Stimulated activated CD8-positive, alpha-beta memory T cell treated with anti-CD3 and anti-CD28 coated beads, Interleukin-15, amount 100 ng/mL, for 1 hour (primary cell): Measurements from ENCODE around the gene PPFIA4.
"Not testable (repeated sequence)": the region's sequence is repeated elsewhere in the genome, so short reads cannot be mapped to it uniquely, and the experiment has no call there.

Source experiments
- DNase-seq: peaks from one replicate; pipeline ENCODE4 v3.0.0-alpha.2; 2020; ENCODE audit warnings: low read depth

PPFIA4 gene

GRCh38 chr1:203026031-203026665 lies at the start of gene PPFIA4:
Gene PPFIA4, plus strand, starts transcription at chr1:203026491. Its CDS starts 12,518 bp downstream, at chr1:203039009.
- peak; percentile 56 for DNase-seq

- DNase-seq: no peak
These were observed 49.7 kb upstream of the PPFIA4 start for GRCh38 chr1:202976633-202977032.

- no peak for DNase-seq
These were observed 46.8 kb upstream of the PPFIA4 start for GRCh38 chr1:202979459-202979858.

- DNase-seq: no peak
These were observed 44.4 kb upstream of the PPFIA4 start for GRCh38 chr1:202981939-202982338.

- no peak for DNase-seq
These were observed 43.4 kb upstream of the PPFIA4 start for GRCh38 chr1:202982715-202983430.

- DNase-seq: not testable (repeated sequence)
These were observed 40.2 kb upstream of the PPFIA4 start for GRCh38 chr1:202986120-202986519.

GRCh38 chr1:202987255-202987654 lies 39.0 kb upstream of the PPFIA4 start:
- no peak for DNase-seq

- DNase-seq: no peak
These were observed 38.2 kb upstream of the PPFIA4 start for GRCh38 chr1:202987922-202988583.

- no peak for DNase-seq
These were observed 36.4 kb upstream of the PPFIA4 start for GRCh38 chr1:202989879-202990278.

GRCh38 chr1:202991112-202991511 lies 35.2 kb upstream of the PPFIA4 start:
- DNase-seq: no peak

- DNase-seq: no peak
These were observed 31.5 kb upstream of the PPFIA4 start for GRCh38 chr1:202994756-202995155.

- peak; percentile 53 for DNase-seq
These were observed 27.2 kb upstream of the PPFIA4 start for GRCh38 chr1:202998836-202999750.

- no peak for DNase-seq
These were observed 25.9 kb upstream of the PPFIA4 start for GRCh38 chr1:203000217-203000944.

GRCh38 chr1:203001986-203002385 lies 24.3 kb upstream of the PPFIA4 start:
- no peak for DNase-seq

GRCh38 chr1:203002951-203003350 lies 23.3 kb upstream of the PPFIA4 start:
- DNase-seq: no peak

- DNase-seq: not testable (repeated sequence)
These were observed 20.7 kb upstream of the PPFIA4 start for GRCh38 chr1:203005395-203006142.

- DNase-seq: peak; percentile 89
These were observed 19.1 kb upstream of the PPFIA4 start, which contains the start of gene TMEM183A for GRCh38 chr1:203006948-203007871. Gene TMEM183A, plus strand, starts transcription at chr1:203007374. Its CDS starts 92 bp downstream, at chr1:203007466.

- DNase-seq: no peak
These were observed 17.1 kb upstream of the PPFIA4 start for GRCh38 chr1:203009185-203009584.

- no peak for DNase-seq
These were observed 14.7 kb upstream of the PPFIA4 start for GRCh38 chr1:203011582-203011981.
